Renal pelvis (tissue), 12 donors: Measurements from ENCODE around the gene AFDN. TPM values are rescaled to one million over a fixed set of nuclear protein-coding genes. Genes with fewer than 3 reads are reported as not detected.

Experiments
- DNase-seq: peaks from one replicate; pipeline ENCODE4 v3.0.0-alpha.2; 2013
- long read RNA-seq, 16 experiments: transcript quantifications; one replicate each; lab custom pipeline, GENCODE V29; 2026
- polyA plus RNA-seq, 3 donors: library from polyadenylated mRNA; unstranded; fragments of 120-200 nt; gene quantifications; one replicate each; pipeline ENCODE4 v1.2.1, GENCODE V29; 2013; ENCODE audit not compliant: insufficient read length in 3 of 3

AFDN gene
- polyA plus RNA-seq = 100 to 1,000 TPM; 178 to 233 (median 229) TPM
- long read RNA-seq, donor 1, partial matches to known transcripts = 0 of 5 reads
- long read RNA-seq, donor 1, other reads (novel, unspliced or antisense) = 0 of 5 reads
- long read RNA-seq, donor 2, partial matches to known transcripts = 12 of 21 reads
- long read RNA-seq, donor 2, other reads (novel, unspliced or antisense) = 0 of 21 reads
- long read RNA-seq, donor 3, partial matches to known transcripts = 5 of 12 reads
- long read RNA-seq, donor 3, other reads (novel, unspliced or antisense) = 0 of 12 reads
- long read RNA-seq, donor 4, partial matches to known transcripts = 0 of 6 reads
- long read RNA-seq, donor 4, other reads (novel, unspliced or antisense) = 0 of 6 reads
- long read RNA-seq, donor 5, partial matches to known transcripts = 0 of 6 reads
- long read RNA-seq, donor 5, other reads (novel, unspliced or antisense) = 0 of 6 reads
- long read RNA-seq, donor 6, partial matches to known transcripts = 5 of 20 reads
- long read RNA-seq, donor 6, other reads (novel, unspliced or antisense) = 0 of 20 reads
- long read RNA-seq, donor 7, partial matches to known transcripts = 35 of 45 reads
- long read RNA-seq, donor 7, other reads (novel, unspliced or antisense) = 0 of 45 reads
- long read RNA-seq, donor 8, partial matches to known transcripts = 0 of 3 reads
- long read RNA-seq, donor 8, other reads (novel, unspliced or antisense) = 0 of 3 reads
- long read RNA-seq, donor 9, transcript AFDN-220 (2 exons, 1,257 nt) = major isoform, 11 of 69 reads
- long read RNA-seq, donor 9, partial matches to known transcripts = 52 of 69 reads
- long read RNA-seq, donor 9, other reads (novel, unspliced or antisense) = 0 of 69 reads
- long read RNA-seq, donor 10, transcript AFDN-219 (2 exons, 686 nt) = minor isoform, 5 of 50 reads
- long read RNA-seq, donor 10, transcript AFDN-220 (2 exons, 1,257 nt) = major isoform, 6 of 50 reads
- long read RNA-seq, donor 10, partial matches to known transcripts = 28 of 50 reads
- long read RNA-seq, donor 10, other reads (novel, unspliced or antisense) = 5 of 50 reads
- long read RNA-seq, donor 11, transcript AFDN-220 (2 exons, 1,257 nt) = major isoform, 5 of 27 reads
- long read RNA-seq, donor 11, transcript AFDN-212 (2 exons, 867 nt) = major isoform, 5 of 27 reads
- long read RNA-seq, donor 11, partial matches to known transcripts = 12 of 27 reads
- long read RNA-seq, donor 11, other reads (novel, unspliced or antisense) = 0 of 27 reads
- long read RNA-seq, donor 12, transcript AFDN-220 (2 exons, 1,257 nt) = major isoform, 10 of 49 reads
- long read RNA-seq, donor 12, partial matches to known transcripts = 35 of 49 reads
- long read RNA-seq, donor 12, other reads (novel, unspliced or antisense) = 0 of 49 reads
- long read RNA-seq, donor 13, transcript AFDN-219 (2 exons, 686 nt) = major isoform, 5 of 23 reads
- long read RNA-seq, donor 13, partial matches to known transcripts = 10 of 23 reads
- long read RNA-seq, donor 13, other reads (novel, unspliced or antisense) = 0 of 23 reads
- long read RNA-seq, donor 14, transcript AFDN-213 (3 exons, 606 nt) = minor isoform, 6 of 95 reads
- long read RNA-seq, donor 14, transcript AFDN-219 (2 exons, 686 nt) = major isoform, 9 of 95 reads
- long read RNA-seq, donor 14, transcript AFDN-220 (2 exons, 1,257 nt) = minor isoform, 6 of 95 reads
- long read RNA-seq, donor 14, transcript AFDN-212 (2 exons, 867 nt) = minor isoform, 5 of 95 reads
- long read RNA-seq, donor 14, partial matches to known transcripts = 66 of 95 reads
- long read RNA-seq, donor 14, other reads (novel, unspliced or antisense) = 0 of 95 reads
- long read RNA-seq, donor 15, partial matches to known transcripts = 63 of 71 reads
- long read RNA-seq, donor 15, other reads (novel, unspliced or antisense) = 0 of 71 reads
- long read RNA-seq, donor 16, full-length matches to known transcripts = 11 of 19 reads
- long read RNA-seq, donor 16, partial matches to known transcripts = 8 of 19 reads
- long read RNA-seq, donor 16, other reads (novel, unspliced or antisense) = 0 of 19 reads

DNA sequence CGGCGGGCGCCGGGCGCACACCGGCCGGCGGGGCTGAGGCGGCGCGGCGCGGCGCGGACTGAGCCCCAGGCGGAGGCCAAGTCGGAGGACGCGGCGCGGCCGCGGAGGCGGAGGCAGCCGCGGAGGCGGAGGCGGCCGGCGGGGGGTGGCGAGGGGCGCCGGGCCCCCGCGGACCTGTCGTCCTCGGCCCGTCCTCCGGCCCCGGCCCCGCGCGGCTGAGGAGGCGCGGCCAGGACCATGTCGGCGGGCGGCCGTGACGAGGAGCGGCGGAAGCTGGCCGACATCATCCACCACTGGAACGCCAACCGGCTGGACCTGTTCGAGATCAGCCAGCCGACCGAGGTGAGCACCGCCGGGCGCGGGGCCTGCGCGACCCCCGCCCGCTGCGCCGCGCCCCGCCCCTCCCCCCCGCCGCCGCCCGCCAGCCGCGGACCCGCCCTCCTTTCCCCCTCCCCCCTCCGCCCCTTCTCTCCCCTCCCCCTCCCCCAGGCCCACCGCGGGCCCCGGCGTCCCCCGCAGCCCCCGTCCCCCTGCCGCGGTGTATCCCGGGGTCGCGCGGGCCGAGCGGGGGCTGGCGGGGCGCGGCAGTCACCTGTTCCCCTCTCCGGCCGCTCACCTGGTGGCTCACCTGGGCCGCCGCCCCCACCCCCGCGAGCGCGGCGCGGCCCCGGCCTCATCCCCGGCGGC, at the start of gene AFDN:
Gene AFDN, plus strand, starts transcription at position 16 of the 687 bp plus-strand sequence. Its CDS starts 222 bp downstream, at position 238.
- DNase-seq = no peak

DNA sequence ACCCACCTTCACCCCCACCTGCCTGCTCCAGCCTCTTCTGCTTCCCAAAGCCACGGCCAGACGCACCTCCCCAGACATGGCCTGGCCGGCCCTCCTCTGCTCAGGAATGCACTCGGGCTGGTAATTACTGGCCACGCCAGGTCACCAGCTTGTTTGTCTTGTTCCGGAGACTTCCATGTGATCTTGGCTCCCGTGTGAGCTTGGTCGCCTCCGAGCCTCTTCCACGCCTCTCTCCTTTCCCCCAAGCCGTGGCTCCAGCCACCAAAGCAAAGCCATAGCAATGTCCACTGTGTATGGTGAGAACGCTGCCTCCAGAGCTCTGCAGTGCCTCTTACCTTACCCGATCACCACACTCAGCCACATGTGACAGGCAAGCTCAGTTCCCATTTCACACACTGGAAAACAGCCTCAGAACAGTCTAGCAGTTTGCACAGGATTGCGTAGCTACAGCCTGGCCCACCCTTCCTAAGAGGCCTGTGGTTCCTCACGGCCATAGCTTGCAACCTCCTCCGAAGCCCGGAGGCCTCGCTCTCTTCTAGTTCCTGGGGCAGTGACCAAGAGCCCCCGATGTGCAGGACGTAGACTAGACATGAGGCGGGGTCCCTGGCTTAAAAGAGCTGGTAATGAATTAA, 48.1 kb upstream of the AFDN start:
- no peak for DNase-seq

GRCh38 chr6:167779129-167779992, 47.4 kb upstream of the AFDN start:
- DNase-seq = no peak

DNA sequence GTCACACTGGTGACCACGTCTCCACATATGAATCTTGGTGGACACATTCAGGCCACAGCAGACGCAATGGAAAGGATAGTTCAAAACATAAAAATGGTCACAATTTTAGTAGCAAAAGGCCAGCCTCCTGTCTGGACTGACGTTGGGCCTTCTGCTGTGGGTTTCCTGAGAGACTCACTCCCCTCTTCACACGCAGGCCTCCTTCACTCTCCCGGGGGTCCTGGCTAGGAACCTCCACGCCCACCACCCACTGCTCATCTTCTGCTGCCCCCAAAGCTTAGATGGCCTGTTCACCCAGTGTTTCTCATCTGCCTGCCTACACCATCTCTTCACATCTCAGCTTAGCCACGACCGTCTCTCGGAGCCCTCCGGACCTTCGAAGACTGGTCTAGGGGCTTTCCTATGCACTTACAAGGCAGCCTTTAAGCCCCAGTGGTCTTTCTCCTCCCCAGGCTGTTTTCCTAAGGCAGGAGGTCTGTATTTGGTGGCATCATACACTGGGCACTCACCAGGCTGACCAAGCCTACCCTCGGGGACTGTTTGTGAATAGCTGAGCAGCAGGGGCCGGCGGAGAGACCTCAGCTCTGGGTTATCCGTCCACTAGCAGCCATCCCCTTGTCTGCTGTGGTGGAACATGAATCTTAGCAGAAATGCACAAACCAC, 46.6 kb upstream of the AFDN start:
- DNase-seq = no peak

- DNase-seq = no peak
Measured at GRCh38 chr6:167781066-167781767, 45.5 kb upstream of the AFDN start.

- DNase-seq = no peak
Measured at GRCh38 chr6:167781868-167782267, 44.8 kb upstream of the AFDN start.

DNA sequence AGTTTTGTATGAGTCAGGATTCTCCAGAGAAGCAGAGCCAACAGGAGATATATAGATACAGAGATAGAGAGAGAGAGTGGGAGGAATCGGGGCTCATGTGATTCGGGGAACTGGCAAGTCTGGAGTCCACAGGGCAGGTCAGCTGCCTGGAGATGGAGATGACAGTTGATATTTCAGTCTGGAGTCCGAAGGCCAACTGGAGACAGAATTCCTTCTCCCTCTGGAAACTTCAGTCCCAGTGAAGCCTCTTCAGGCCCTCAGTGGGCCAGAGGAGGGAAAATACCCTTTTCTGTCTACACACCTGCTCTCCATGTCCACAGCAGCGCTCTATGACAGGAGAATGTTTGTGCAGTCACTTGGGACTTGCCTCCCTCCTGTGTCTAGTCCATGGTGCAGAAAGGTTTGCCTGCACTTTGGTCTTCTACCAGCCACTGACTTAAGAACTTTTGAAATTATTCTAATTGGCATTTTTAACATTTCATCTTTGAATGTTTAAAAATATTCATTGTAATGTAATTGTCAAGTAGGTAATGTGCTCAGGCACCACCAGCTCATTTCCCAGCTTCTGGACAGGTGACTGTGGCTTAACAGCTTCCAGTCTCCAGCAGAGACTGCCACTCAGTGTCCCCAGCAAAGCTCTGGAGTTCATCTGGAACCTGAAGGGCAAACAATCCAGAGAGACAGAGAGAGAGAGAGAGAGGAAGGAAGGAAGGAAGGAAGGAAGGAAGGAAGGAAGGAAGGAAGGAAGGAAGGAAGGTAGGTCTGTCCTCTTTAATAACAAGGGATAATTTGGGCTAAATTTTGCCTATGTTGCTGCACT, 43.8 kb upstream of the AFDN start:
- no peak for DNase-seq

DNA sequence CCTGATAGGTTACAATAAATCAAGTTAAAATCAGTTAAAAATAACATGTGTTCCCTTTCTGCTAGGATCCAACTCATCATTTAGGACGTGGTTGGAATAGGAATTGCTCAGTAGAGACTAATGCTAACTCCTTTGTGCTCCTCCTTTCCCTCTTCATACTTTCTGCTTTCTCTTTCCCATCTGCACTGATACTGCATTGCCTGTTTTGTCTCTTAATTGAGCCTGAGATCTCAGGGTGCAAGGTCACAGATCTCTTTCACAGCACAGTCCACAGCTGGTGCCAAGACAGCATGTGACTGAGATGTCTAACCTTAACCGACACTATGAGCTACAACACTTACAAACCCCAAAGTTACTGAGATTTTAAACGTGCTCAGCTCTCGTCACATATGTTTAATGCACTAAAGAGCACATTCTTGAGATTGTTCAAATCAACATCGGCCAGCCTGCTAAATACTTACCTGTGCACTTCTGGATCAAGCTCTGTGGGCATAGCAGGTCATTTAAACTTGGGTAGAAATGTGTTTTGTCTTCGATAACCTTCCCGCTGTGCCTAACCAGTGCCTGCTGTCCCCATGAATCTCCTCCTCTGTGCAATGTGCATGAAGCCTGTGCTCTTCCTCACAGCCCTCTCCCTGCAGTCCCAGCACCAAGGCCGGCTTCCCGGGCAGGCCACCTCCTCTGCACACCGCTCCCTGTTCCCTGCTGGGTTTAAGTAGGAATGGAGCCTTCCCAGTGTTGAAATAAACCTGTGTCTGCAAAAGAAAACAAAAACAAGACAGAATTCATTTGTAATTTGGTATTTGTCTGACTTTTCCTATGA, 39.6 kb upstream of the AFDN start:
- DNase-seq = no peak

DNA sequence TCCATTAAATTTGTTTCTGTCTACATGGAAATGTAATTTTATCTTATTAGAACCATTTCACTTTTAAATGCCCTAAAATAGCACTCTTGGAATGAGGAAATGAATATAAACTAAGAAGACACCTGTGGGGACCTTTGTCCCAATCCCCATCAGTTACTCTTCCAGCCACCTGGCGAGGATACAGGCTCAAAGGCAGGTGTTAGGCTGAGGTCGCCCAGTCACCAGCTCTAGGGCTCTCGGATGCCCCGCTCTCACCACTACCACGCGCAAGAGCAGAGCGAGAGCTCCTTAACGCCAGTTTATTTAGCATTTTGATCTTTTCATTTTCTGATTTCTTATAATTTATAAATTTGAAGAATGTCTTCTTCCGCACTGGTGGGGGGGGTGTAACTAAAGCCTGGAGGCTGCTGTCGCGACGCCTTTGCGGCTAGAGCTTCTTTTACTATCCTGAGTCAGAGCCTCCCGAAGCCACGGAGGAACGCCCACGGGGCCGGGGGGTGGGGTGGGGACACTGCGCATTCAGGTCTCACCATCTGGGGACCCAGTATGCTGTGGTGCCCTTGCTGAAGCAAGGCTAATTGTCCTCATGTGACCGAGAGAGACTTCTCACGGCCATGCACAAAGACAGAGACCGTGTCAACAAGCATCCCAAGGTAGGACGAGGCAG, 38.7 kb upstream of the AFDN start:
- DNase-seq = no peak

- DNase-seq = no peak
Measured at GRCh38 chr6:167788563-167788903, 38.2 kb upstream of the AFDN start.

- DNase-seq = no peak
Measured at GRCh38 chr6:167789358-167789757, 37.4 kb upstream of the AFDN start.

GRCh38 chr6:167791091-167791779, 35.5 kb upstream of the AFDN start:
- DNase-seq = no peak

DNA sequence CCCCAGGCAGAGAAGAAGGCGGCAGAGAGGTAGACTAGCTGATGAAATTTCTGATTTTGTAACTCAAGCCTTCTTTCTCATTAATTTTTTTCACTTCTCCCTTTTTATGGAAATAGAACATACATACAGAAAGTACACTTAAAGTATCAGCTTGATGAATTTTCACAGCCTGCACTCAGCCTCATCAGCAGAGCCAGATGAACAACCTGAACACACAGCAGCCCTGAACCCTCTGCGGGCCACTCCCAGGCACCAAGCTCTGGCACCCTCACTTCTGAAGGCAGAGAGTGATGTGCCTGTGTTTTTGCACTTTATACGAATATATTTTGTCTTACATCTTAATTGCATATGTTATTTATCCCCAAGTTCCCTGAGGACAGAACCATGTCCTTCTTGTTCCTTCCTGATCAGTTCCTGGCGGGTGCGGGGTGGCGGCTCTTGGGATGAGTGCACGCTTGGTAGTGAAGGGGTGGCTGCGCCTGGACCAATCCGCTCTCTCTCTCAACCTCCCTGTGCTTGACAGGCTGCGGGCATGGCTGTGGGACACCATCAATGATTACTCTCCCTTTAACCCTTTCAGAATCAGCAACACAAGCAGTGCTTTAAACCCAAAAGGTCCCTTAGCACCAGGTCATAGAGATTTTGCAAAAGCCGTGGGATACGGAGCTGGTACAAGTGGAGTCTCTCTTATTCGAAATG, 34.8 kb upstream of the AFDN start:
- no peak for DNase-seq
